Measurements from ENCODE around the gene MED31. TPM values are rescaled to one million over a fixed set of nuclear protein-coding genes. Genes with fewer than 3 reads are reported as not detected.
A peak's percentile ranks its signal among the peaks of the same experiment; 100 is the strongest.

The MED31 gene
- total RNA-seq, 1 experiment from 2014 or later, result 18.8 TPM

- Histone ChIP-seq H3K36me3 (ENCODE audit: low read depth, low read length) (no peaks in the 10 kb centered on the region), H3K27ac (ENCODE audit: low read length) (peak overlapping the region; percentile 94), H3K4me1 (ENCODE audit: insufficient read depth, low read length) (peaks cover 31% of the 10 kb centered on the region), H3K79me2 (ENCODE audit: low read length) (no peaks in the 10 kb centered on the region), H3K27me3 (ENCODE audit: low read length) (no peaks in the 10 kb centered on the region), H3K4me3 (ENCODE audit: low read length) (no peak overlapping the region; the same call in 1 of the 2 replicates), H3K4me2 (ENCODE audit: low read length) (peak overlapping the region; percentile 78), H3K9me3 (ENCODE audit: low read length) (no peaks in the 10 kb centered on the region), H4K20me1 (ENCODE audit: low read length) (no peaks in the 10 kb centered on the region), H2AFZ (ENCODE audit: low read length) (no peak overlapping the region), H3F3A (ENCODE audit: low read length, unreplicated experiment) (no peaks in the 10 kb centered on the region), H3K9ac (ENCODE audit: low read length) (peak overlapping the region; percentile 72), H3K9me2 (replicated peaks; ENCODE audit: low read length) (no peaks in the 10 kb centered on the region)
- ChIA-PET POLR2A (ENCODE audit: unreplicated experiment) (no interaction called here), CTCF (no interaction called here)
- TF ChIP-seq EZH2 (IDR thresholded peaks at IDR 0.05; ENCODE audit: low read length, unreplicated experiment), result no peak
- TF ChIP-seq EZH2phosphoT487 (IDR thresholded peaks at IDR 0.05; ENCODE audit: borderline replicate concordance, low read length), result no peak
- TF ChIP-seq CTCF (conservative IDR thresholded peaks at IDR 0.05; ENCODE audit: low read depth, low read length), result no peak
- no TSS peak for BruUV-seq (replicated peaks)
- ATAC-seq (no peak; the same call in 1 of the 2 replicates), DNase-seq (no peak)
- intact Hi-C loops (cut with micrococcal nuclease), result loop anchor here (5.0 kb wide), 1 partner anchor 353 kb away; the partner anchor contains the start of gene BCL6B
These were observed 17.5 kb upstream of the MED31 start for GRCh38 chr17:6668727-6669425.

GRCh38 chr17:6668219-6668618 lies 16.8 kb upstream of the MED31 start:
- BruUV-seq (replicated peaks), result no TSS peak
- Histone ChIP-seq H3K9ac (ENCODE audit: low read length) (no peak overlapping the region), H3K27me3 (ENCODE audit: low read length) (no peaks in the 10 kb centered on the region), H3K27ac (ENCODE audit: low read length) (no peak overlapping the region; the same call in 1 of the 2 replicates), H3K79me2 (ENCODE audit: low read length) (no peaks in the 10 kb centered on the region), H3K4me2 (ENCODE audit: low read length) (no peak overlapping the region), H3K36me3 (ENCODE audit: low read depth, low read length) (no peaks in the 10 kb centered on the region), H4K20me1 (ENCODE audit: low read length) (no peaks in the 10 kb centered on the region), H3F3A (ENCODE audit: low read length, unreplicated experiment) (no peaks in the 10 kb centered on the region), H3K4me3 (ENCODE audit: low read length) (no peak overlapping the region), H3K9me3 (ENCODE audit: low read length) (no peaks in the 10 kb centered on the region), H3K9me2 (replicated peaks; ENCODE audit: low read length) (no peaks in the 10 kb centered on the region), H2AFZ (ENCODE audit: low read length) (no peak overlapping the region), H3K4me1 (ENCODE audit: insufficient read depth, low read length) (peaks cover 31% of the 10 kb centered on the region)
- TF ChIP-seq EZH2 (IDR thresholded peaks at IDR 0.05; ENCODE audit: low read length, unreplicated experiment), result no peak
- TF ChIP-seq EZH2phosphoT487 (IDR thresholded peaks at IDR 0.05; ENCODE audit: borderline replicate concordance, low read length), result no peak
- POLR2A ChIA-PET (ENCODE audit: unreplicated experiment), result no interaction called here
- no peak for DNase-seq
- CTCF ChIA-PET, result no interaction called here
- ATAC-seq, result no peak
- intact Hi-C loops (cut with micrococcal nuclease), result loop anchor here (5.0 kb wide), 1 partner anchor 354 kb away; the partner anchor contains the start of gene BCL6B

- POLR2A ChIA-PET (ENCODE audit: unreplicated experiment), result no interaction called here
- no peaks in the 10 kb centered on the region for H4K20me1 ChIP-seq (ENCODE audit: low read length)
These were observed 16.1 kb upstream of the MED31 start for GRCh38 chr17:6667516-6667915.

More at GRCh38 chr17:6667516-6667915, 16.1 kb upstream of the MED31 start:
- H3K27ac ChIP-seq (ENCODE audit: low read length), result no peak overlapping the region
- H3K36me3 ChIP-seq (ENCODE audit: low read depth, low read length), result no peaks in the 10 kb centered on the region
- no peaks in the 10 kb centered on the region for H3K79me2 ChIP-seq (ENCODE audit: low read length)
- H3K4me3 ChIP-seq (ENCODE audit: low read length), result no peak overlapping the region
- TF ChIP-seq CTCF (conservative IDR thresholded peaks at IDR 0.05; ENCODE audit: low read depth, low read length) (no peak), EZH2phosphoT487 (IDR thresholded peaks at IDR 0.05; ENCODE audit: borderline replicate concordance, low read length) (no peak), EZH2 (IDR thresholded peaks at IDR 0.05; ENCODE audit: low read length, unreplicated experiment) (no peak)
- no peak overlapping the region for H3K9ac ChIP-seq (ENCODE audit: low read length)
- CTCF ChIA-PET, result interaction anchor here (0.7 kb wide), 2 partner anchors 199 to 201 kb away, joined by 3 to 4 read pairs; no protein-coding TSS in a partner anchor
- ATAC-seq, result no peak
- no TSS peak for BruUV-seq (replicated peaks)
- no peak overlapping the region for H3K4me2 ChIP-seq (ENCODE audit: low read length)
- DNase-seq, result no peak
- intact Hi-C loops (cut with micrococcal nuclease), result loop anchor here (5.0 kb wide), 1 partner anchor 355 kb away; the partner anchor contains the start of gene BCL6B
- H2AFZ ChIP-seq (ENCODE audit: low read length), result no peak overlapping the region
- H3K27me3 ChIP-seq (ENCODE audit: low read length), result no peaks in the 10 kb centered on the region
- no peaks in the 10 kb centered on the region for H3K9me2 ChIP-seq (replicated peaks; ENCODE audit: low read length)
- no peaks in the 10 kb centered on the region for H3K9me3 ChIP-seq (ENCODE audit: low read length)
- no peaks in the 10 kb centered on the region for H3F3A ChIP-seq (ENCODE audit: low read length, unreplicated experiment)
- H3K4me1 ChIP-seq (ENCODE audit: insufficient read depth, low read length), result peaks cover 31% of the 10 kb centered on the region

Measured in PC-3 (cell line).